NCI-H69 (cell line): Measurements from ENCODE around the gene SCTR.

Experiments used
- DNase-seq: peaks from one replicate; lab custom pipeline; 2025; lab: John Stamatoyannopoulos, UW

SCTR gene

DNA sequence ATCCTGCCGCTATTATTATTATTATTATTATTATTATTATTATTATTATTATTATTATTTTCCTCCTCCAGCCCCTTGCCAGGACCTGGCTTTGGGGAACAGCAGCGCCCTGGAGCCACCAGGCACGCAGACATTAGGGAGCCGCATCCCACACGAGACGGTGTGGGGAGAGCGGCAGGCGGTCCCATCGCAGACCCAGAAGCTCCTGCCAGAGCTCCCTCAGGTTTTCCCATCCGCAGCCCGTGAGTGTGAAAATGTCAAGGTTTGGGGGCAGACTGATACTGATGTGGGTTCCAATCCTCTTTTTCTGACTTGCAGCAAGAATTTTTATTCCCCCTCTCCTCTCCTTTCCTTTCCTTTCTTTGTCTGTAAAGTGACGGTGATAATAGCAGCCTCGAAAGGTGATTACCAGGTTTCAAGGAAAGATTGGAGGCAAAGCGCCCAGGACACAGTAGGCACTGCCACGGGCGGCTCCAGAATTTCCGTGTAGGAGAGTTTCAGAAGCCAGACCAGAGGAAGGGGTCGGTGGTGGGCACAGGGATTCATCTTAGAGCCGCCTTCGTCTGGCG lies 816 bp downstream of the SCTR start:
- DNase-seq: no peak

DNA sequence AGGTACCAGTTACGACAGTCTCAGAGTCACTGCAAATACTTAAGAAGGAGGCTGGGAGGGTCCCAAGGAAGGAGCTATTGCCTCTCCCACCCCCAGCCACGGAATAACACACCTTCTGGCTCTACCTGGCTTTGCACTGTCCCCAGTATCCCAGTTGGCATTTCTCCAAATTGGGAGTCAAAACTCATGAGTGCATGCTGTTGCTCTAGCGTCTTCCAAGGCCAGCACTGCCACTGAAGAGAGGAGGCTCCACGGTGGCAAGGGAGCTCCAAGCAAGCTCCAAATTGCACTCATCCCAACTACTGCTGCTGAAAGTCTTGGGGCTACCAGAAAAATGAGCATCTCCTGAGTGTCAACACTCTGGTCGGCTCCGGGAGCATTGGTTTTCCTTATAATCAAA lies 1.6 kb downstream of the SCTR start:
- peak; percentile 39 for DNase-seq

DNA sequence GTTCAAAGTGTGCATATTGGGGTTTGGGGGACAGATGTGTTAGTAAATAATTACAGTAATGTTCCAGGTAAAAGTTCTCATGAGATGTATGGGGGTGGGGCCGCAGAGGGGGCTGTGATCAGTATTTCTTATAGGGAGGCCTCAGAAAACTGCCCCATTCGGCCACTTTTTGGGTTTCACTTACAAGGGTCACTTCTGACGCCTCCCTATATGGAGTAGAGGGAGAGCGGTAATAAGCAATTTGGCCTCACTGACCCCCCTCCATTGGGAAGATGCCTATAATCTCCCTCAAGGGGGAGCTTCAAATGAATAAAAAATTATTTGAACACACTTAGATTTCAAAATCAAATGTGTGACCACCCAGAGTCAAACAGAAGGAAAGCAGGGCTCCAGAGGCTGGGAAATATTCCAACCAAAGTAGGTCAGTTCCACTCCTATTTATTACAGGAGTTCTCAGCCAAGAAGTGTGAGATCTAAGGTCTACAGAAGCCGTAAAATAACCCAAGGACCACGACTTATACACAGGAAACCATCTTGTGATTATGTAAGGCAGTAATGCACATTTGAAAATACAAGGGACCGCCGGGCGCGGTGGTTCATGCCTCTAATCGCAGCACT lies 2.7 kb downstream of the SCTR start:
- no peak for DNase-seq

DNA sequence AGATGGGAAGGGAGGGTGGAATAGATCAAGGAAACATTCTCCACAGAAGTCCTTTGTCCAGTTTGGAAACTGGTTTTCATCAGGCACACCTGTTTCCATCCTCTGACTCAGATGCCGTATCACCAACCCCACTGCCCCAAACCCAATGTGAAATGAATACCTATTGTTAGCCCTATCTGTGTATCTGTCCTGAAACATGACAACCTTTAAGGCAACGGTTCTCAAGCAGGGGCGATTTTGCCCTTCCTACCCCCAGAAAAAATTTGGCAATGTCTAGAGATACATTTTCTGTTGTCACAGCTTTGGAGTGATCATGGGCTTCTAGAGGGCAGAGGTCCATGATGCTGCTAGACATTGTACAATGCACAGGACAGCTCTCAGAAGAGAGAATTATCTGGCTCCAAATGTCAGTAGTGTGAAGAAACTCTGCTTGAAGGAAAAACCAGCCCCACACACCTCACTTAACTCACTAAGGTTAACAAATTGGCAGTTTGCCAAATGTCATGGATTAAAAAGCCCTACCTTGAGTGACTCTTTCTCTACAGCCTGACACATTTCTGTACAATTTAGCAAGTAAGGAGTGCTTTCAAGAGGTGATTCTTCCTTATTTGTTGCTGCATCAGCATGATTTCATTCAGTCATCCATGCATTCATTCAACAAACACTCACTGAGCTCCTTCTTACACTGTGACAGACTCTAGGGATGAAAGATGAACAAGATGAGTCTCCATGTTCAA lies 3.4 kb downstream of the SCTR start:
- peak; percentile 22 for DNase-seq

DNA sequence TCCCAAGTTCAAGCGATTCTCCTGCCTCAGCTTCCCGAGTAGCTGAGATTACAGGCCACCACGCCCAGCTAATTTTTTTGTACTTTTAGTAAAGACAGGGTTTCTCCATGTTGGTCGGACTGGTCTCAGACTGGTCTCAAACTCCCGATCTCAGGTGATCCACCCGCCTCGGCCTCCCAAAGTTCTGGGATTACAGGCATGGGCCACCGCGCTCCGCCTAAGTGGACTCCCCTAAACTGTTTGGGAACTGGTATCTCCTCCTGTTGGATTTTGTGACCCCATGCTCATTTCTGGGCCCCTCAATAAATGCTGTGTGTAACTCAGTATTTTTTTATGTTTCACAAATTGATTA lies 5.2 kb downstream of the SCTR start:
- no peak for DNase-seq

DNA sequence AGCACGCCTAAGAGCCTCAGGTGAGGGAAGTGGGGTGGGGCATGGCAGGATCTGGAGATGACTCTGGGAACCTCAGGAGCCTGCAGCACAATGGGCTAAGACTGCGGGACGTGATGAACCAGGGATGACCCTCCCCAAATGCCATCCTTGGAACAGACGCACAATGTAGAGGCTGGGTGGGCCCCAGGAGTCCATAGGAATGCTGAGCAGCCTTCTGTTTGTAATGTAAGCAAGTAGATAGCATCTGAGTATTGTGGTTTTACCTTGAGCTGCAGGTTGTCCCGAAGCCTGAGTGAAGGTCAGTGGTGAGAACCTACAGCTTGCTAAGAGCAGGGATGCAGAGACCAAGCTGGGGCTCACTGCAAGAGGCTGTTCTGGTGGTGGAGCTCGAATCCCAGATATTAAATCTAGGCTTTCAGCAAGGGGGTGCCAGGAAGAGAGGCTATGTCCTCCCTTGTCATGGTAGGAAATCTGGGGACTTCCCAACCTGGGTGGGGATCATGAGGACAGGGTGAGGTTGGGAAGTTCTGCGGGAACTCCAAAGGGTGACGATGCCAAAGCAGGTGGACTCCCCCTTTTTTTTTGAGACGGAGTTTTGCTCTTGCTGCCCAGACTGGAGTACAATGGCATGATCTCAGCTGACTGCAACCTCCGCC lies 5.8 kb downstream of the SCTR start:
- no peak for DNase-seq

DNA sequence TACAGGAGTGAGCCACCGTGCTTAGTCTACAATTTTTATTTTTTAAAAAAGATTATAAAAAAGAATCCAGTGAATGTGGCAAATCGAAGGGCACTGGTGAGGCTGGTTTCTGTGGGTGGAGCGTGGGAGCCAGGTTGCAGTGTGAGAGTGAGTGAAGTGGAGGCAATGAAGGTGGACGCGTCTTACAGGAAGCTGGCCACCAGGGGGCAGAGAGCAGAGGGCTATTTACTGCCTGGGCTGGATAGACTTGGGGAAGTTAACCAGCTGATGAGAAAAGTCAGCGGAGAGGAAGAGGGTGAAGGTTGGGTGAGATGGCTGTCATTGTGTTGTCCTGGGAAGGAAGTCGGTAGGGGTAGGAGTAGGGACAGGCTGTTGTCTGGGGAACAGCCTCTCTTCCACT lies 6.8 kb downstream of the SCTR start:
- peak; percentile 47 for DNase-seq

DNA sequence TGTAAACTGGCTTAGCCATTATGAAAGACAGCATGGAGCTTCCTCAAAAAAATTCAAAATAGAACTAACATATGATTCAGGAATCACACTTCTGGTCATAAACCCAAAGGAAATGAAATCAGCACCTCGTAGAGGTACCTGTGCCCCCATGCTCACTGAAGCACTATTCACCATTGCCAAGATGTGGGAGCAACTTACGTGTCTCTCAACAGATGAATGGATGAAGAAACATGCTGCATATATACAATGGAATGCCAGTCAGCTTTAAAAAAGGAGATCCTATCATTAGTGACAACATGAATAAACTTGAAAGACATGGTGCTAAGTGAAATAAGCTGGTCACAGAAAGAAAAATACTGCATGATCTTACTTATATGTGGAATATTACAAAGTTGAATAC lies 8.2 kb downstream of the SCTR start:
- DNase-seq: no peak

DNA sequence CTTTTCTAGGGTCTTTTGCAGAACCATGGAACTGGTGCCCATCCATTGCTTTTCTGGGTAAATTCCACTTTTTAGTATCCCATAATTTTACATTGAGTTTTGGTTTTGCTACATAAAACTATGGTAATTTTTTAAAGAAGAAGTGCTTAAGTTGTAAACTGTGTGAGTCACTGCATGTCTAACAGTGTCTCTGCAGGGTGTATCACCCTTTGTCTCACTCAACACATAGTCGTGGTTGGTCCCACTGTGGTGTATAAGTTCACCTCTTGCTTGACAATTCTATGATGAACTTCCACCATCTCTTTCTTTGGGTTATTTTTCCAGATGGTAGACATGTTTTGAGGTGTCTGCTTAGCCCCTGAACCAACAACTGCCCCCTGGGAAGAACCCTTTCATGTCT lies 10.5 kb downstream of the SCTR start:
- DNase-seq: no peak

DNA sequence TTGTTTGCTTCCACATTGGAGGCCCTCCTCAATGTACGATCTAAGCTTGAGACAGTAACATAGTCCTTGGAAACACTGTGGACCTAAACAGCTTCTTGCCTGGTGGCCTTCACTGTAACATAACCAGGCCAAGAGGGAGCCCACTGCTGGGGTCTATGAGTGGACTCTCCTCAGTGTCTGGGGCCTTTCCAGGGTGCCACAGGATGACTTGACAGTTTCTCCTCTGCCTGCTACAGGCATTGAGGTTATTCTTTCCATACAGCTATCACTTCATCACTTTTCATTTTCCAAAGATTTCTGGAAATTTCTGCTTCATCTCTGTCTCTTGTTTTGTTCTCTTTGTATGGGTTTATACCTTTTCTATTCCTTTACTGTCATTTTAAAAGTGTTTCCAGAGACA lies 11.3 kb downstream of the SCTR start:
- no peak for DNase-seq

DNA sequence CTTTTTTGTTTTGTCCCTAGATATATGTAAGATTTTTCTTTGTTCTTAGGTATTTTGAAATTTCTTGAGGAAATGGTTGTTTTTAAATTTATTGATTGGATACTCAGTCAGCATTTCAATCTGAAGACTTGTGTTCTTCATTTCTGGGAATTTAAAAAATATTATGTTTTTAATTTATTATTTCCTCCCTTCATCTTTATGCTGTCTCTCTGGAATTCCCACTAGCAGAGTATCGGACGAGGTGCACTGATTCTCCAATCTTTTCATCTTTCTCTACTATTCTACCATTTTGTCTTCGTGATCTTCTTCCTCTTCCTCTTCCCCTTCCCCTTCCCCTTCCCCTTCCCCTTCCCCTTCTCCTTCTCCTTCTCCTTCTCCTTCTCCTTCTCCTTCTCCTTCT lies 12.3 kb downstream of the SCTR start:
- no peak for DNase-seq

DNA sequence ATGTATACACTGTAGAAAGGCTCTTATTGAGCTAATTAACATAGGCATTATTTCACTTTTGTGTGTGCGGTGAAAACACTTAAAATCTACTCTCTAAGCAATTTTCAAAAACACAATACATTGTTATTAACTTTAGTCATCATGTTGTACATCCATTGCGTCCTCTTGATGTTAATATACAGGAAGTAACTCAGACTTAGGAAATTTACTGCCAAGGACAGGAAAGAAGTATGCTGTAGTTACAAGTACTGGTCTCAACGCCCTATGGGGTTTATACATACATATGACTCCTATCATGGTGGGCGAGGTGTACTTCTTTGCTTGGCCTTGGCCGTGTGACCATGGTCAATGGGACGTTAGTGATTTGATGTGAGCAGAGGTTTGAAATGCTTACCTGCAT lies 15.5 kb downstream of the SCTR start:
- DNase-seq: no peak

DNA sequence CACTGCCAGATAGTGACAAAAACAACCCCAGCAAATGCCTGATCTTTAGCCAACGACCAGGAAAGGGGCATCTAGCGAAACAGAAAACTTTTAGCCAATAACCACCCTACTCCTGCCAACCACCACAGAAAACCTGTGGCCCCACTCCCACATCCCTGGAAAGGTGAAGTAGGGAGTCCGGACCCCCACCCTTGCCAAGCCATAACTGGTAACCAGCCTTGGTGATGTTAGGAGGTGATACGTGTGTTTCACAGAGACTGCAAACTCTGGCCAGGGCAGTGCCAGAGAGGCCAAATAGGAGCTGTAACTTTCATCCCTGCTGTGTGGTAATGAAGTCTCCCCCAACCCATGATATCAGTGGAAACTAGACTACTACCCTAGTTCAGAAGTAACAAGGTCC lies 27.6 kb downstream of the SCTR start:
- DNase-seq: no peak

DNA sequence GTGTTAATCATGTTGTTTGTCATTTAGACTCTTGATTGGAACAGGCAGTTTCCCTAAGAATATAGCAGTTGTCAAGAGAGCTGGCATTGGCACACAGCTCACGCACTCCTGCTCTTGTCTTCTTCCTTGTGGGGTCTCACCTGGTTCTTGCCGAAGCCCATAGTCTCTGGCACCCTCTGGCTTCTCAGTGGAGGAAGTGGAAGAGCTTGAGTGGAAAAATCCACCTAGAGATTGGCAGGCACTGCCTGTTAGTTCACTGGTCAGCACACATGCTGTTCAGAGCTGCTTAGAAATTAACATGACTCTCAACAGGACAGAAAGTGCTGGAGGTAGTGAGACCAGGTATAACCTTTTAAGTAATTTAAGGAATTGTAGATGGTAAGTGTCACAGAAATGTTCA lies 28.3 kb downstream of the SCTR start:
- DNase-seq: no peak

DNA sequence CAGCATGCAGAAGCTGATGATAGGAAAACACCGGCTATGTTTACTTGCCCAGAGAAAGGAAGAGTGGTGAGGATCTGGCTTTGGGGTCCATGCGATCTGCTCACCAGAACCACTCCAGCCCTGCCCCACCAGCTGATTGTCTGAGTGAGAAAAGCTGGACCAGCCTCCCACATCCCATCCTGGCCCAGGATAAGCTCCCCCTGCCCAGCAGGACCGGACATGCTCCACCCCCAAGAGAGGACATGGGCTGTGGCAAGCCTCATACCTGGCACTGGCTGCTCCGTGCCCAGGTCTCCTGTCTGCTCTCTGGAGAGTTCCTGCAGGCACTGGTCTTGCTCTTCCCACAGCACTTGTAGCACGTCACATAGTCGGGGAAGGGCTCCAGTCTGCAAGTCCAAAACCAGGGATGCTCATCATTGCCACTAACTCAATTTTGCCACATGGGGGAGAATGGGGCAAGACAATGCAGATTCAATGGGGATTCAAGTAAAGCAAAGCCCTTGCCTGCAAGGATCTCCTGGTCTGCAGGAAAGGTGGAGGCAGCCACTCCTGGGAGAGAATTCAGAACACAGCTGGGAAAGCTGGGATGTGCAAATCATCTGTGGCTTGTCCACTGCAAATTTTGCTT lies 30.0 kb downstream of the SCTR start:
- no peak for DNase-seq

DNA sequence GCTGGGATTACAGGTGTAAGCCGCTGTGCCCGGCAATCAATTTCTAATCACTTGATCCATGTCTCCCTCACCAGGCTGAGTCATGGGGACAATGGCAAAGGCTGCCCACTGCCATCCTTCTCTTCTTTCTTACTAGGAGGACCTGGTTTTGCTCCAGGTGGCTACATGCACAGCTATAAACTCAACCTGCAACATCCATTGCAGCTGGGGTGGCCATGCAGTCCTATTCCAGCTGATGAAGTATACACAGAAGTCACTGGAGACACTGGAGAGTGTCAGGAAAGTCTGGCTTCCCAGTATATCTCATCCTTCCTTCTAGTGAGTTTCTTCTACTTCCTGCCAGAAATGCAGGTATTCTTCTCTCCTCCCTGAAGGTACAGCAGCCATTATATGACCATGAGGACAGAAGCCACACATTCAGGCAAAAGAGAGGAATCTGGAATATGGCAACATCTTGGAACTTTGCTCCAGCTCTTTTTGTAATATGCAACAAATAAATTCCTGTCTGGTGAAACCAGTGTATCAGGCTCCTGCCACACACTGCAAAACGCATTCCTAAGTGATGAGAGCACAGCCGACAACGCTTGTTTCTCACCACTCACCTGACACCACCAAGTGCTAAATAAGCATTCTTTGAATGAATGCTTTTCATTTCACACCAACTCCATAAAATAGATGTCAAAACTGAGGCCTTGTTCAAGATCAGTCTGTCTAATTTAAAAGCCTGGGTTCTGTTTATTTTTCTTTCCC lies 32.3 kb downstream of the SCTR start:
- DNase-seq: no peak

DNA sequence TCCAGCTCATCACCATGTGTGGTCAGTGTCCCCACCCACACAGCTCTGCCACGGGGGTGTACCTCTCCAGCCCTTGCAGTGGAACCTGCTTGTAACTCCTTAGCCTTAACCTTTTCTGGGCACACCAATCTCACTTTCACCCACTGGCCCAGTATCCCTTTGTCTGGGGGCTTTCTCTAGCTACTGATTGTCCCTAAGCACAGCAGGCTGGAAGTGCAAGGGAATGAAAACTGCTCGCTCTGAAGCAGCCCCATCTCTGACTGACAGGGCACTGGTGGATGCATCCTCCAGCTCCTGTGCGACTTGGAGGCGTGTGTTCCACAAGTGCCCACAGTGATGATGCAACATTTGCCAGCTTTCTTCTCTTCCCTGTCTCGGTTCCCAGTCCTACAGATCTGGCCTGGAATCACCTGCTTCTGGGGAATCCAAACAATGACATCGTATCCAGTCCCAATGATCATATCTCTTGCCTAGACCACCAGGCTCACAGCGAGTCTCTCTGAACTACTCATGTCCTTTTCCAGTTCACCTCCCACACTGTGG lies 33.6 kb downstream of the SCTR start:
- no peak for DNase-seq

DNA sequence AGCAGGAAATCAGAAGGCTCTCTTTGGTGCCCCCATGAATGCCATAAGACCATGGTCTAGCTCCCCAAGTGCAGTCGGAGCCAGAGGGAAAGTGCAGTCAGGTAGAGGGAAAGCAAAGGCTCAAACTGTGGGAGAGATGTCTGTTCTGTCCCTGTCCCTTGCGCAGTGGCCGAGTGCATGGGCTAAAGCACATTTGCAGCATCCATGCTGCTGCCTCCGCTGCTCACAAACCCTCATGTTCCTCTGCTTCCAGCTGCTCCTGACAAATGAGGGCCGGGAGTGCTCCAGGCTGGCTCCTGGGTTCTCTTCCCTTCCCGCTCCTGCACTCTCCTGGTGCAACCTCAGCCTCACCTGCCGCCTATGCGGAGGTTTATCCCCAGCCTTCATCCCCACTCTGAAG lies 34.2 kb downstream of the SCTR start:
- DNase-seq: no peak

DNA sequence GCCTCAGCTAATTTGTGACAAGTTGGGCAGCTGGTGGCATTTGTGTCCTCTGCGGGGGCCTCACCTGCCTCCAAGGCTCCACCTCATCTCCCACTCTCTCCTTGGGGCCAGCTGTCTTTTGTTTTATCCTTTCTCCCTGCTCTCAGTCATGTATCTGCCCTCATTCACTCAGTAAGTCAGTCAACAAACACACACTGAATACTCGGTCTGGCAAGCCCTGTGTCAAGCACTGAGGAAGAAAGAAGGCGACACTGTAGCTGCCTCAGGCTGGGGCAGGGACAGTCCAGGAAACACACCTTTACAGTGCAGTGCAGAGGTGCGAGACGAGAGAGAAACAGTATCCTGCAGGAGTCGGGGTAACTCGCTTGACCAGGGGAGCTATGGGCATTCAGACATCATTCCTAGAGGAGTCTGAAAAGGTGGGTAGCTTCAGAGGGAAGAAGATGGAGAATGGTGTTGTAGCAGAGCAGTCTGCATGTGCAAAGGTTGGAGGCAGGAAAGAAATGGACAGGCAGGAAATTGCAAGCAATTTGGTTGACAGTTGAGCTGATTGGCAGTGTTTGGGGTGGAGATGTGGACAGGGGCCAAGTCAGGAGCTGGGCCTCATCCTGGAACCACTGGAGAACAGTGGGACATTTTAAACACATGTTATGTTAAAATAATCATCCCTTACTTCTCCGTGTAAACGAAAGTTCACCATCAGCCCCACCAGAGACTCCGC lies 34.9 kb downstream of the SCTR start:
- DNase-seq: no peak

DNA sequence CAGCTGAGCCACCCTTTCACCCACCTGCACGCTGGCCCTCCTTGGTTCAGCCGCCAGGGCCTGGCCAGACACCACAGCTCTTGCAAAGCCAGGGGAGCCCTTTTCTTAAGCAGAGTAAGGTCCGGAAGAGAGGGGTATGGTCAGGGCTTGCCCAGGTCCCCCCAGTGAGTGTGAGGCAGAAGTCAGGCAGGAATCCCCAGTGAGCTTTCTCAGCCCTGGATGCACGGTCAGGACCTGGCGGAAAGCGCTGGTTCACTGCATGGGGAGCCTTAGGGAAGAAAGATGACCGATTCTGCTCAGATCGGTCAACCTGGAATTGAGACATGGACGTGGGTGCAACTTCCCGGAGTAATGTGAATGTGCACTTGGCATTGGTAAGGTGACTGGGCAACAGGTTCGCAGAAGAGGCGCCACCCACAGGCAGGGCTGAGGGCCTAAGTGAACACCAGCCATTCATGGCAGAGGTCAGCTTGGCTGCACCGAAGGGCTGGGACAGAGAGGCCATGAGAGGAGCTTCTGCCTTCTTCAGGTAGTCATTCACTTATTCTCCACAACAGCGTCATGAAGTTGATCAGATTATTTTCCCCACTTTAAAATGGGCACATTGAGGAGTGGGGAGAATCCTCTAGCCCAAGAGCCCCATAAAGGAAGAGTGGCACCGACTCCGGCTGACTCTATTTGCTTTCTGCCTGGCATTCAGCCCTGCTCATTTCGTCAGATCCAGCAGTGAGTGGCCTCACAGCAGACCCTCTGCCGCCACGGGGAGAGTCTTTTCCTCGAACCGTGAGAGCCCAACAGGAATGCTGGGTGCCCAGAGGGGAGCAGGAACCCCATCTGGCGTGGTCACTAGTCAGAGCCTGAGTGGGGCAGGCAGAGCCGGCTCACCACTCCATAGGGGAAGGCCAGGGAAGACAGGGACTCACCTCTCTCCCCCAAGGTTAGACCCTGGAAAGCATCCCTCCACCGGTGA lies 35.8 kb downstream of the SCTR start:
- no peak for DNase-seq
